WTC11 (cell line): ENCODE data around the gene ATP7A.

ENCODE experiments used
- ATF2 ChIP-seq: sonication (generic); formaldehyde crosslinking; IDR thresholded peaks from 2 replicates; pipeline ENCODE4 v1.8.1; 2022; ENCODE audit warnings: low read depth, missing genetic modification reagents, borderline replicate concordance
- CREB1 ChIP-seq: sonication (generic); formaldehyde crosslinking; IDR thresholded peaks from 2 replicates; pipeline ENCODE4 v1.8.0; 2023; ENCODE audit warnings: mild to moderate bottlenecking, missing genetic modification reagents
- CTCF ChIP-seq: fragments of 200-600 bp; IDR thresholded peaks from 2 replicates; pipeline ENCODE4 v1.8.0; 2022; ENCODE audit warnings: antibody characterized with exemption

GRCh38 chrX:78035061-78035460 is 124.6 kb downstream of the ATP7A start:
- TF ChIP-seq CTCF (no peak), ATF2 (CRISPR knock-in tag) (no peak), CREB1 (no peak)
